IMR-90 (cell line): ENCODE results near the gene C11orf65.

Source experiments
- BHLHE40 ChIP-seq: fragments of 150-350 bp; IDR thresholded peaks from 2 replicates; pipeline ENCODE4 v1.6.1; 2016; ENCODE audit warnings: mild to moderate bottlenecking, low read depth, low read length
- CEBPB ChIP-seq: IDR thresholded peaks from 2 replicates; pipeline ENCODE4 v1.6.1; 2012; ENCODE audit warnings: low read depth, low read length, improper control_type of control experiment
- CHD1 ChIP-seq: IDR thresholded peaks from 2 replicates; pipeline ENCODE4 v1.6.1; 2012; ENCODE audit warnings: low read depth, low read length, improper control_type of control experiment
- CTCF ChIP-seq: conservative IDR thresholded peaks from 2 replicates; pipeline ENCODE4 v1.5.1; 2012; ENCODE audit warnings: mild to moderate bottlenecking, low read depth, low read length, improper control_type of control experiment
- ELK1 ChIP-seq: fragments of 150-350 bp; IDR thresholded peaks from 2 replicates; pipeline ENCODE4 v1.6.1; 2016; ENCODE audit warnings: low read depth, mild to moderate bottlenecking, low read length, moderate library complexity, borderline replicate concordance
- FOS ChIP-seq: fragments of 150-350 bp; IDR thresholded peaks from 2 replicates; pipeline ENCODE4 v1.6.1; 2016; ENCODE audit warnings: low read depth, low read length
- MAFK ChIP-seq: IDR thresholded peaks from 2 replicates; pipeline ENCODE4 v1.6.1; 2012; ENCODE audit warnings: low read depth, low read length, improper control_type of control experiment
- MXI1 ChIP-seq: IDR thresholded peaks from 2 replicates; pipeline ENCODE4 v1.6.1; 2012; ENCODE audit warnings: low read depth, mild to moderate bottlenecking, low read length, moderate library complexity, borderline replicate concordance
- POLR2A ChIP-seq: IDR thresholded peaks from 2 replicates; pipeline ENCODE4 v1.6.1; 2012; ENCODE audit warnings: mild to moderate bottlenecking, low read depth, low read length
- RAD21 ChIP-seq: IDR thresholded peaks from 2 replicates; pipeline ENCODE4 v1.6.1; 2012; ENCODE audit warnings: low read length, improper control_type of control experiment
- RFX5 ChIP-seq: IDR thresholded peaks from 2 replicates; pipeline ENCODE4 v1.8.0; 2012; ENCODE audit warnings: low read depth, mild to moderate bottlenecking, low read length, moderate library complexity
- SMC3 ChIP-seq: fragments of 150-350 bp; IDR thresholded peaks from 2 replicates; pipeline ENCODE4 v1.6.1; 2016; ENCODE audit warnings: low read depth, mild to moderate bottlenecking, antibody characterized with exemption, low read length, moderate library complexity

- TF ChIP-seq CTCF (no peak), POLR2A (no peak), MXI1 (no peak), ELK1 (no peak), RAD21 (no peak), MAFK (no peak), CEBPB (no peak), CHD1 (no peak), SMC3 (no peak), RFX5 (no peak), FOS (no peak), BHLHE40 (no peak)
Measured at GRCh38 chr11:108368134-108368533, 99.2 kb downstream of the C11orf65 start.
